Suppressor macrophage treated with lipopolysaccharide for 4 hours (primary cell): ENCODE data around the gene TRIM6.
"Not testable (repeated sequence)": the region's sequence is repeated elsewhere in the genome, so short reads cannot be mapped to it uniquely, and the experiment has no call there.

Source experiments
- DNase-seq: peaks from one replicate; pipeline ENCODE4 v3.0.0-alpha.2; 2020

Gene TRIM6

GRCh38 chr11:5604896-5605295 lies 8.5 kb downstream of the TRIM6 start:
- DNase-seq, result no peak

- no peak for DNase-seq
Measured at GRCh38 chr11:5605849-5606248, 9.4 kb downstream of the TRIM6 start.

DNA sequence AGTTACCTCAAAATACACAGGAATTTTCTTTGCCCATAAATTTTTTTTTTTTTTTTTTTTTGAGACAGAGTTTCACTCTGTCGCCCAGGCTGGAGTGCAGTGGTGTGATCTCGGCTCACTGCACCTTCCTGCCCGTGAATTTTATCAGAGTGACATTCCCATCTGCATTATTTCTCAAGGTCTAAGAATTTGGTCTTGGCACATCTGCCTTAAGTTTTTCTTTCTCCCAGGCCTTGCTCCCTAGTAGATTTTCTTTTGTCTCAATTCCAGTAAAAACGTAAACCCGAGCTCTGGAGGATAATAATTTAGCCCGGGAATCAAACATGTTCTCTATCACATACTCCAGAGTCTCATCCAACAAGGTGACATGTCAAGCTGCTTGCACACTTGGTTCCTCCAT lies 12.4 kb downstream of the TRIM6 start:
- DNase-seq, result no peak

DNA sequence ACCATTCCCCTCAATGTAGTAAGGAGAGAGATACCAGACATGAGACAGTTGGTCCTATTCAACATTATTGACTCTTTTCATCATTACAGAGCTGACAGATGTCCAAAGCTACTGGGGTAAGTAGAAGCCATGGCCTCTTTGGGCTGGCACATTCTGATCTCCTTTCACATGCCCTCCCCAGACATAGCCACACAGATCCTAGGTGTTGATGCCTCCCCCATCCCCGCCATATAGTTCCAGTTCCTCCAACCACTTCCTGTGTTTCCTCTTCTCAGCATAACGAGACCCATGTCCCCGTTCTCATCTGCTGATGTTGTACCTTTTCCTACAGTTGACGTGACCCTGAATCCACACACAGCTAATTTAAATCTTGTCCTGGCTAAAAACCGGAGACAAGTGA lies 14.0 kb downstream of the TRIM6 start:
- DNase-seq, result no peak

DNA sequence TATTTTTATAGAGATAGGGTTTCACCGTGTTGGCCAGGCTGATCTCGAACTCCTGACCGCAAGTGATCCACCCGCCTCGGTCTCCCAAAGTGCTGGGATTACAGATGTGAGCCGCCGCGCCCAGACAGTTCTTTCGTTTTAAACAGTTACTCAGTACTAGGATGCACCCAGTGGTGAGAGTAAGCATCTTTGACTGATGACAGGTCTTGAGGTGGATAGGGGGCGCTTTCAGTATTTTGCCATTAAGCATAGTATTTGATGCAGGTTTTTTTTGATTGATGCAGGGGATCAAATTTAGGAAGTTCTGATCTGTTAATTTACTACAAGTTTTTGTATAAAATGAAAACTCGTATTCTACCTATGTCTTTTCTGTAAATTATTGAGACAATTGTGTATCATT lies 15.2 kb downstream of the TRIM6 start:
- no peak for DNase-seq

GRCh38 chr11:5618807-5619206 lies 22.4 kb downstream of the TRIM6 start:
- no peak for DNase-seq

DNA sequence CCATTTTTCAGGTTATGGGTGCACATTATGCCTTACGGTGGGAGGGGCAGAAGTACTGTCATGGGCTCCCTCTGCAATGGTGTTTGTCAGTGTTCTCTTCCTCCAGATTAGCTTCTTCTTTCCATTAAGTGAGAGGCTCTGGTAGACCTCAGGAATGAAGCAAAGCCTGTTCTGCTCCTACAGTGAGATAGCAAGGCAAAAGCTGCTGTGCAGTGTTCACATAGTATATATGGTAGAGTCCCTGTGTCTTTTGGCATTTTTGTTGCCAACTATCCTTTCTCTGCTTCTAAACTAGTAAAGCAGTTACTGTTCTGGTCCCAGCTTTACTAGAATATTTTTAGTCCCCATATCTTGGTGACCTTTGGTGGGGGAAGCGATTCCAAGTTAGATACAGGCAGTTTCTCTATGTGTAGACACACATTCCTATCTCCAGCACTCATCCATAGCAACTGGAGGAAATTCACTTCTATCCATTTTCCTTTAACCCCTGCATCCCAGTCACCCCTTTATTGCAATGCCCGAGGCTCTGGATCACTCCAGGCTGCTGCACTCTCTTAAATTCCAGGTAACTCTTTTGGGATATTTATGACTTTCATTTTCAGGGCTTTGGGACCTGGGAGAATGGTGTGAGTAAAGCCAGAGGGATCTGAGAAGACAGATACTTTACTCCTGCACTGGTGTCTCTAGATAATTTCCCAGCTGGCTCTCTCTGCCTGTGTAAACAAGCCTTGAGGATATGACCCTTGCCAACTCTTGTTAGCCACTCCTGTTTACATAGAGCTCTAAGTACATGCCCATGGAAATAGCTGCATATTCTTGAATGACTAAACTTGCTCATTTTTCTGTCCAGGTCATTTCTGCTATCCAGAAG lies 24.4 kb downstream of the TRIM6 start:
- no peak for DNase-seq

GRCh38 chr11:5621580-5621979 lies 25.1 kb downstream of the TRIM6 start:
- no peak for DNase-seq

DNA sequence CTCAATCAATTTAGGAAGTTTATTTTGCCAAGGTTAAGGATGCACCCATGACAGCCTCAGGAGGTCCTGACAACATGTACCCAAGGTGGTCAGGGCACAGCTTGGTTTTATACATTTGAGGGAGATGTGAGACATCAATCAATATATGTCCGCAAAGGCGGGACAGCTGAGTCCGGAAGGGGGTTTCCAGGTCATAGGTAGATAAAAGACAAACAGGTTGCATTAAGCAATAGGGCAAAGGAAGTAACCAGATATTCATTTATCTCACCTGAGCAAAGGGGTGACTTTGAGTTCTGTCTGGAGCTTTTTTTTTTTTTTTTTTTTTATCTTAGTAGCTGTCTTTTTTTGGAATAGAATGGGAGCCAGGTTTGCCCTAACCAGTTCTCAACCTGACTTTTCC lies 26.4 kb downstream of the TRIM6 start:
- DNase-seq, result no peak

DNA sequence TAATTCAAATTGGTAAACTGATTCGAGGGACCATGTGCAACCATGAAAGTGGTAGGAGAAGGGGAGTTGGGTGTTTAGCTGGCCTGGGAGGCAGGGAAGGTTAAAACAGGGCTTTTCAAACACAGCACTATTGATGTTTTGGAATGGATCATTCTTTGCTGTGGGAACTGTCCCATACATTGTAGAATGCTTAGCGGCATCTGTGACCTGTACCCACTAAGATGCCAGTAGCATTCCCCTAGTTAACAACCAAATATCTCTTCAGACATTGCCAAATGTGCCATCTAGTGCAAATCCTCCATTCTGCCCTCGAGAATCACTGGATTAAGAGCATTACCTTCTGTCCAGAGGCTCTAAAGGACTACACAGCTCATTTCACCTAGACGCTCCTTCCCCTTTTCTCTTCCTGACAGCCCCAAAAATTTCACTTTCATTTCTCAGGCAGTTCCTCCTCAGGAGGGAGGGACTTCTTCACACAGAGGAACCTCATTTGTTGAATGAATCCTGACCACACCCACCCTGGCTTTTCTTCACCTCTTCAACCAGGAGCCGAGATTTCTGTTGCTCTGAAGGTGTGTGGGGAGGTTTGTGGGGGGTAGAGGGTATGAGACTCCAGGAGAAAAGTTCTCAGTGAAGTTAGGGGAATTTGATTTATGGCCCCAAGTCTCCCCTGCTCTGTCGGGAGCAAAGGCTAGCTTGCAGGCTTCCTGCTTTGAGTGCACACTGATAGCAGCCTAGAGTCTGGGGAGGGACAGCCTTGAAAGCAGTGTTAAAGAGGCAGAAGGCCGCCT lies 28.2 kb downstream of the TRIM6 start, which contains the start of gene TRIM34:
Gene TRIM34 (plus strand): TSS at position 513 of the 791 bp plus-strand sequence. CDS start 7,331 bp downstream, outside the sequence.
- peak; percentile 95 for DNase-seq

DNA sequence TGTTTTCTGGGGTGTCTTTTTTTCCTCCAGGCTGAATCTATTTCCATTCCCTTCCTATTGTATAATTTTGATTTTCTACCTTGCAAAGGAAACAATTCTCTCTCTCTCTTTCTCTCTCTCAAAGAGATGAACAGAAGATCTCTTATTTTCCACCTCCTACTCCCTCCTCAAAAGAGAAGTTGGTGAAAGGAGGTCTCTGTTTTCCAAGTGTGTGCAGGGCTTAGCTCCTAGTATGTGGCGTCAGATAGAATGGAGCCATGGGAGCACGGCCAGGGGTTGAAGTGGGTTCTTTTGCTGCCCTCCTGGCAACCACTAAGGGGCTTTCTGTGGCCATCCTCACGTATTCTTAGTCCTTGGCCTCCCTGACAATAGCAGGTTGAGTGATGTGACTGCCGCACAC lies 28.8 kb downstream of the TRIM6 start:
- peak; percentile 25 for DNase-seq

- peak; percentile 71 for DNase-seq
Measured at GRCh38 chr11:5626196-5626595, 29.8 kb downstream of the TRIM6 start.

- DNase-seq, result peak; percentile 68
Measured at GRCh38 chr11:5631417-5631816, 35.0 kb downstream of the TRIM6 start.

DNA sequence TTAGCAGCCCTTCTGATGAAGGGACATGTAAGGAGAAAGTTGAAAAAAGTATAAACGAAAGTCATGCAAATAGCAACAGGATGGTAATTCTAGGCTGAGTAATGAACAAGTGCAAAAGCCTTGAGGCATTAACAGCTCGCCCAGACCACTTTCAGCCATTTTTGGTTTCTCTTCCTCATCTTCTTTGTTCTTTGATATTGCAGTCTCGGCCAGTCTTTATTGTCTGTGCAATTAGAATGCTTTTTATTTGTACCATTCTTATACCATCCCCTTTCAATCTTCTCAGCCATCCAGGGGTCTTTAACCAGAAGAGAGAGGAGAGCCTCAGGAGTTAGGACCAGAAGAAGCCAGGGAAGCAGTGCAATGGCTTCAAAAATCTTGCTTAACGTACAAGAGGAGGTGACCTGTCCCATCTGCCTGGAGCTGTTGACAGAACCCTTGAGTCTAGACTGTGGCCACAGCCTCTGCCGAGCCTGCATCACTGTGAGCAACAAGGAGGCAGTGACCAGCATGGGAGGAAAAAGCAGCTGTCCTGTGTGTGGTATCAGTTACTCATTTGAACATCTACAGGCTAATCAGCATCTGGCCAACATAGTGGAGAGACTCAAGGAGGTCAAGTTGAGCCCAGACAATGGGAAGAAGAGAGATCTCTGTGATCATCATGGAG lies 35.7 kb downstream of the TRIM6 start:
- DNase-seq, result peak; percentile 78

DNA sequence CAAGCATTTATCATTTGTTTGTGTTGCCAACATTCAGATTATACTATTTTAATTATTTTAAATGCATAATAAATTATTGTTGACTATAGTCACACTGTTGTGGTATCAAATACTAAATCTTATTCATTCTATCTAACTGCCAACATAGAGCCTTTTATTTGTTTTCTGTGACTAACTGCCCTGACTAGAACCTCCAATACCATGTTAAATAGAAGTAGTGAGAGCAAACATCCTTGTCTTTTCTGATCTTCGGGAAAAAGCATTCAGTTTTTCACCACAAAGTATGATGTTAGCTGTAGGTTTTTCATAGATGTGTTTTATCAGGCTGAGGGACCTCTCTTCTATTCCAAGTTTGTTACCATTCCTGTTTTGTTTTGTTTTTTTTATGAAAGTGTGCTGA lies 43.5 kb downstream of the TRIM6 start:
- DNase-seq, result no peak

DNA sequence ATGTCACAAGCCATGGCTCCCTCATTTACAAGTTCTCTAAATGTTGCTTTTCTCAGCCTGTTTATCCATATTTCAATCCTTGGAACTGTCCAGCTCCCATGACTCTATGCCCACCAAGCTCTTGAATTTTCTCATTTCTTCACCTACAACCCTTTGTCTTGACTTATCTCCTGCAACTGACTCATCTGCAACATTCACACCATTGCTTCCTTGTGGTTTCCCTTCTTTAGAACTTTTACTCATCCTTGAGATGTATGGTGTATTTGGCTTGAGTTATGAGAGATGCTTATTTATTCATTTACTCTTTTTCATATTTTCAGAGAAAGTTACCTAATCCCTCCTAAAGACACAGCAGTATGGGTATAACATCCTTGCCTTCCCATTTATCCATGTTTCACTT lies 47.1 kb downstream of the TRIM6 start:
- DNase-seq, result no peak

GRCh38 chr11:5646139-5646538 lies 49.7 kb downstream of the TRIM6 start:
- DNase-seq, result no peak

DNA sequence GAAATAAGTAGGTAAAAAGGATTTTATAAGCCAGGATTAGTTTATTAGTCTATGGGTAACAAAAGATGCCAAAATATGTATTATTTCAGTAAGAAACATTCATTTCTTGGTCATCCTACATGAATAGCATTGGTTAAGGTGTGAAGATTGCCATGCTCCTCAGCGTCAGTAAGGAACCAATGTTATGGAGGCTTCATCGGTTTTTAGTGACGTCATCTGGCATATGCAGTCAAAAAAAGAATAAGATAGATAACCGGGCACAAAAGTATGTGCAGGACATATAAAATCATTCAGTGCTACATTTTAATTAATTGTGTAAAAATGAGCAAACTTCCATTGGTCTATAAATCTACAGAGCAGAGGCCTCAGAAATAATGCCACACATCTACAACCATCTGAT lies 59.0 kb downstream of the TRIM6 start:
- no peak for DNase-seq

DNA sequence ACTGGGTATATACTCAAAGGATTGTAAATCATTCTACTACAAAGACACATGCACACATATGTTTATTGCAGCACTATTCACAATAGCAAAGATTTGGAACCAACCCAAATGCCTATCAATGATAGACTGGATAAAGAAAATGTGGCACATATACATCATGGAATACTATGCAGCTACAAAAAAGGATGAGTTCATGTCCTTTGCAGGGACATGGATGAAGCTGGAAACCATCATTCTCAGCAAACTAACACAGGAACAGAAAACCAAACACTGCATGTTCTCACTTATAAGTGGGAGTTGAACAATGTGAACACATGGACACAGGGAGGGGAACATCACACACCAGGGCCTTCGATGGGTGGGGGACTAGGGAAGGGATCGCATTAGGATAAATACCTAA lies 60.5 kb downstream of the TRIM6 start:
- DNase-seq, result not testable (repeated sequence)

- no peak for DNase-seq
Measured at GRCh38 chr11:5658318-5658717, 61.9 kb downstream of the TRIM6 start.
